Left ventricle myocardium inferior (tissue), 1 donor: ENCODE results near the gene MAGED2. TPM values are rescaled to one million over a fixed set of nuclear protein-coding genes. Genes with fewer than 3 reads are reported as not detected.
"Not testable (repeated sequence)": the region's sequence is repeated elsewhere in the genome, so short reads cannot be mapped to it uniquely, and the experiment has no call there.

Experiments
- DNase-seq: peaks from one replicate; pipeline ENCODE4 v3.0.0-alpha.2; 2020
- H3K27ac ChIP-seq: fragments of 200-600 bp; replicated peaks from 2 replicates; pipeline ENCODE4 v1.8.0; 2021
- H3K27me3 ChIP-seq: fragments of 200-600 bp; 2 replicates; pipeline ENCODE4 v1.8.0; 2021; ENCODE audit warnings: low read depth
- H3K36me3 ChIP-seq: fragments of 200-600 bp; 2 replicates; pipeline ENCODE4 v1.8.0; 2021
- H3K4me1 ChIP-seq: fragments of 200-600 bp; 2 replicates; pipeline ENCODE4 v1.8.0; 2021
- H3K4me3 ChIP-seq: fragments of 200-600 bp; 2 replicates; pipeline ENCODE4 v1.8.0; 2021; ENCODE audit warnings: mild to moderate bottlenecking, moderate library complexity
- H3K9me3 ChIP-seq: fragments of 200-600 bp; replicated peaks from 2 replicates; pipeline ENCODE4 v1.8.0; 2021
- intact Hi-C: fragments of 100-400 bp; cut with micrococcal nuclease; formaldehyde crosslinking; loops from one replicate; pipeline ENCODE4 v1.11.0; 2022
- long read RNA-seq: library from polyadenylated mRNA; unstranded; transcript quantifications from one replicate; pipeline ENCODE4 v2.0.0, GENCODE V29; 2021
- total RNA-seq: library from RNA; stranded (reverse); fragmentation: NEBNext Ultra II Directional; extraction: Animal tissue kit (Norgen Biotek cat#: 25700); gene quantifications from one replicate; pipeline ENCODE4 v1.2.1, GENCODE V29; 2021
- TF ChIP-seq, protein P1 (sequence below): fragments of 200-600 bp; IDR thresholded peaks from 2 replicates; pipeline ENCODE4 v1.8.0; 2021; ENCODE audit warnings: antibody characterized with exemption, mild to moderate bottlenecking, borderline replicate concordance
- donor health status: DM: no; HTN: yes; CAD: no; lungs with severe emphysema.

MAGED2 gene, protein sequence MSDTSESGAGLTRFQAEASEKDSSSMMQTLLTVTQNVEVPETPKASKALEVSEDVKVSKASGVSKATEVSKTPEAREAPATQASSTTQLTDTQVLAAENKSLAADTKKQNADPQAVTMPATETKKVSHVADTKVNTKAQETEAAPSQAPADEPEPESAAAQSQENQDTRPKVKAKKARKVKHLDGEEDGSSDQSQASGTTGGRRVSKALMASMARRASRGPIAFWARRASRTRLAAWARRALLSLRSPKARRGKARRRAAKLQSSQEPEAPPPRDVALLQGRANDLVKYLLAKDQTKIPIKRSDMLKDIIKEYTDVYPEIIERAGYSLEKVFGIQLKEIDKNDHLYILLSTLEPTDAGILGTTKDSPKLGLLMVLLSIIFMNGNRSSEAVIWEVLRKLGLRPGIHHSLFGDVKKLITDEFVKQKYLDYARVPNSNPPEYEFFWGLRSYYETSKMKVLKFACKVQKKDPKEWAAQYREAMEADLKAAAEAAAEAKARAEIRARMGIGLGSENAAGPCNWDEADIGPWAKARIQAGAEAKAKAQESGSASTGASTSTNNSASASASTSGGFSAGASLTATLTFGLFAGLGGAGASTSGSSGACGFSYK
- total RNA-seq: 81.3 TPM
- long read RNA-seq, transcript MAGED2-203 (12 exons, 2,066 nt): minor isoform, 27 of 217 reads
- long read RNA-seq, transcript MAGED2-204 (13 exons, 2,048 nt): minor isoform, 46 of 217 reads
- long read RNA-seq, transcript MAGED2-201 (12 exons, 1,958 nt): minor isoform, 7 of 217 reads
- long read RNA-seq, transcript MAGED2-206 (13 exons, 2,189 nt): major isoform, 102 of 217 reads
- long read RNA-seq, partial matches to known transcripts: 12 of 217 reads
- long read RNA-seq, other reads (novel, unspliced or antisense): 23 of 217 reads

DNA sequence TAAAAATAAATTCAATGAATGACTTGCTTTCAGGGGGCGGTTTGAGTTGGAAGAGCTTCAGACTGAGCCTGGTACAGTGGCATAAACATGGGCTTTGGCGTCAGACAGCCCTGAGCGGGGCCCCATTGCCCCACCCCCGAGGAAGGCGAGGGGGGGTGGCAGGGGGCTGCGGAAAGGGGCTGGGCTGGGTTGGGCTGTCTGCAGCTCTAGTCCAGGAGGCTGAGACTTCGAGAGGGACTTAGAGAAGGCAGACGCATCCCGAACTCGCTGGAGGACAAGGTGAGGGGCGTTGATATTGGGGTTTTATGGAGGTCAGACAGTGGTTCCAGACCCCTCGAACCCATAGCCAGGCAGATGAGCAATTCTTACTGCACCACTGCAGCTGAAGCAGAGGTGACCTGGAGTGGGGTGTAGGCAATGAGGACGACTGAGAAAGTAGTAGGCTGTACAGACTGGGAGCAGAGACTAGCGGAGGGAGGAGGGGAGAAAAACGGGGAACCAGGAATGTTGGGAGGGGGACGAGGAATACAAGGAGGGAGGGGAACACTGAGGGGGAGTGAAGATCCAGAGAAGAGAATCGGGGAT is at the start of gene MAGED2:
Gene MAGED2 (plus strand): TSS at position 222 of the 585 bp plus-strand sequence. CDS start 1,587 bp downstream, outside the sequence.
- intact Hi-C loops: no loop called here

DNA sequence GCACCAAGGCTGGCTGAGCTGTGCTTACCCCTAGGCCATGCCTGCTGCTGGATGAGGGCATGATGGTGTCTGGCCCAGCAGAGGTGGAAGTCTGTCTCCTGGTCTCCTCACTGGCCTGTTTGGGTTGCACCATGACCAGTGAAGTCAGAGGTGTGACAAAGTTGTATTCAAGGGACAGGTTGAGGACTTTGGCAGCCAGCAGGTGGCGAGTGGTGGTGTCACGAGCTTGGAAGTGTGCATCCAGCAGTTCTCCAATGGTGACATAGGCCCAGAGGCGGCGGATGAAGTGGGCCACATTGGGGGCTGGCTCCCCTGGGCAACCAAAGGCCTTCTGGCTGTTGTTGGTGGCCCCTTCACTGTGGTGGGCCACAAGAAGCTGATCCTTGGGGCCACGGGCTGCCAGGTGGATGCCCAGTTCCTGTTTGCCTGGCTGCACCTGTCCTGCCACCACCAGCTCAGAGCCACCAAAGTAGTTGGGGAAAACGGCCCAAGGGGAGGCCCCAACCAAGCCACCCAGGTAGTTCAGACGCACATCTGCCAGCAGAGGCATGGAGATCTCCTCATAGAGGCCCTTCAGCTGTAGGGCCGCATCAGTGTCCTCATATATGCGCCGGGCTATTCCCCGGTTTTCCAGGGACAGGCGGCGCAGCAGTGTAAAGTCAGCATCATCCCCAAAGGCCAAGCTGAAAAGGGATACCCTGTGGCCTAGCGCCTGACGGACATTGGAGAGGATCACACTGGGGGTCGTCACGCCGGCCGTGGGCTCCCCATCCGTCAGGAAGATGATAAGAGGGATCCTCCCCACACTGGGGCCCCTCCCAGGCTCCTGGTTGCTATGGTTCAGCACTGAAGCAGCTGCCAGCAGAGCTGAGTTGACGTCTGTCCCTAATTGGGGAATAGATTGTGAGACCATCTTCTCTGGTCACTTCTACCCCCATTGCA is 49.2 kb upstream of the MAGED2 start:
- Histone ChIP-seq H3K9me3 (peaks cover 4% of the 10 kb centered on the region), H3K27ac (no peak overlapping the region), H3K4me1 (no peaks in the 10 kb centered on the region), H3K27me3 (no peaks in the 10 kb centered on the region), H3K4me3 (no peak overlapping the region), H3K36me3 (no peaks in the 10 kb centered on the region)
- TF ChIP-seq, protein P1, sequence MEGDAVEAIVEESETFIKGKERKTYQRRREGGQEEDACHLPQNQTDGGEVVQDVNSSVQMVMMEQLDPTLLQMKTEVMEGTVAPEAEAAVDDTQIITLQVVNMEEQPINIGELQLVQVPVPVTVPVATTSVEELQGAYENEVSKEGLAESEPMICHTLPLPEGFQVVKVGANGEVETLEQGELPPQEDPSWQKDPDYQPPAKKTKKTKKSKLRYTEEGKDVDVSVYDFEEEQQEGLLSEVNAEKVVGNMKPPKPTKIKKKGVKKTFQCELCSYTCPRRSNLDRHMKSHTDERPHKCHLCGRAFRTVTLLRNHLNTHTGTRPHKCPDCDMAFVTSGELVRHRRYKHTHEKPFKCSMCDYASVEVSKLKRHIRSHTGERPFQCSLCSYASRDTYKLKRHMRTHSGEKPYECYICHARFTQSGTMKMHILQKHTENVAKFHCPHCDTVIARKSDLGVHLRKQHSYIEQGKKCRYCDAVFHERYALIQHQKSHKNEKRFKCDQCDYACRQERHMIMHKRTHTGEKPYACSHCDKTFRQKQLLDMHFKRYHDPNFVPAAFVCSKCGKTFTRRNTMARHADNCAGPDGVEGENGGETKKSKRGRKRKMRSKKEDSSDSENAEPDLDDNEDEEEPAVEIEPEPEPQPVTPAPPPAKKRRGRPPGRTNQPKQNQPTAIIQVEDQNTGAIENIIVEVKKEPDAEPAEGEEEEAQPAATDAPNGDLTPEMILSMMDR: no peak
- intact Hi-C loops: no loop called here
- no peak for DNase-seq

More for the DNA sequence above, at the start of gene MAGED2:
- Histone ChIP-seq H3K4me3 (peak within 1 kb of the TSS; percentile 81), H3K27me3 (no peaks in the 10 kb centered on the region), H3K4me1 (peaks cover 12% of the 10 kb centered on the region), H3K9me3 (no peaks in the 10 kb centered on the region), H3K27ac (peak within 1 kb of the TSS; percentile 89), H3K36me3 (peaks cover 27% of the 10 kb centered on the region)
- peak; percentile 25 for DNase-seq
- TF ChIP-seq, protein P1: no peak

DNA sequence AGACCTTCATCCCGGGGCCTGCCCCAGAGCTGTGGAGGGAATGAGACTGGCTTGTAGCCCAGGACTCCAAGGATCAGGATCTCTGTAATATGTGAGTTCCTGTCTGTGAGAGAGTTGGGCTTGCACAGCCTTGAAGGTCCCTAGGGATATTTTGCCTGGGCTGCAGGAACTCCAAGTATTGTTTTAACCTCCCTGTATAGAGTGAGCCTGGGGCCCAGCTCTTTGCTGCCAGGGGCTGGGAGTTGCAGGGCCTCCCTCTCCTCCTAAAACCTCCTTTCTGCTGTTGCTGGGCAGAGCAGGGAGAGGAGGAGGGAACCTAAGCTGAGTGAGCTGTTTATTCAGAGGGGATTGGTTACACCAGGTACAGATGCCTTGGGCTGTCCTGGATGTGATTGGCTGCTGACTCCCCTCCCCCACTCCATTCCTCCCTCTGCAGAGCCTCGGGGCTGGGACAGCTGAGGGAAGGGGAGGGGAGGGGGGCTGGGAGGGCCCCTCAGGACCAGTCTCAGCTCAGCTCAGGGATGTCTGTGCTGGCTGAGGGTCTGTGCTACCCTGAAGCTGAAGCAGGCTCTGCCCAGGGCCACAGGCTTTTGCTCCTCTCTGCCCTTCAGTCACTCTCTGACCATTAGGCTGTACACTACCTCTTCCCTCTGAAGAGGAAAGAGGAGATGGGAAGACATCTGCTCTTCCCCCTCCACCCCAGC is 33.0 kb upstream of the MAGED2 start:
- H3K9me3 ChIP-seq, intact Hi-C loops, H3K27me3 ChIP-seq, H3K4me3 ChIP-seq, H3K36me3 ChIP-seq, H3K4me1 ChIP-seq: not testable (repeated sequence)
- peak; percentile 15 for DNase-seq
- H3K27ac ChIP-seq: peak overlapping the region; percentile 16

GRCh38 chrX:54776061-54776460 is 31.5 kb upstream of the MAGED2 start:
- Histone ChIP-seq H3K4me3 (no peak overlapping the region), H3K9me3 (no peaks in the 10 kb centered on the region), H3K36me3 (no peaks in the 10 kb centered on the region), H3K27ac (no peak overlapping the region), H3K27me3 (no peaks in the 10 kb centered on the region), H3K4me1 (peaks cover 7% of the 10 kb centered on the region)
- intact Hi-C loops: no loop called here
- DNase-seq: no peak
- TF ChIP-seq, protein P1: no peak

GRCh38 chrX:54776987-54777672 is 30.4 kb upstream of the MAGED2 start:
- no peak for DNase-seq
- no peak overlapping the region for H3K4me3 ChIP-seq
- no peaks in the 10 kb centered on the region for H3K27me3 ChIP-seq
- TF ChIP-seq, protein P1: no peak
- peaks cover 7% of the 10 kb centered on the region for H3K4me1 ChIP-seq
- intact Hi-C loops: no loop called here
- H3K27ac ChIP-seq: no peak overlapping the region
- H3K36me3 ChIP-seq: no peaks in the 10 kb centered on the region
- no peaks in the 10 kb centered on the region for H3K9me3 ChIP-seq
